Hepatocyte (in vitro differentiated cells): ENCODE results near the gene SORCS2.

ENCODE experiments used
- CTCF ChIP-seq: fragments of 200-600 bp; sonication (generic); IDR thresholded peaks from 2 replicates; pipeline ENCODE4 v1.5.1; 2016; ENCODE audit warnings: antibody characterized with exemption, mild to moderate bottlenecking; ENCODE audit not compliant: poor library complexity
- EZH2 ChIP-seq: fragments of 200-600 bp; sonication (generic); IDR thresholded peaks from 2 replicates; pipeline ENCODE4 v1.6.1; 2016; ENCODE audit warnings: antibody characterized with exemption, mild to moderate bottlenecking, borderline replicate concordance
- EZH2phosphoT487 ChIP-seq: fragments of 200-600 bp; sonication (generic); IDR thresholded peaks from one replicate; pipeline ENCODE4 v1.6.1; 2018; ENCODE audit warnings: antibody characterized with exemption, mild to moderate bottlenecking, low read depth, moderate library complexity; ENCODE audit not compliant: unreplicated experiment, severe bottlenecking

- TF ChIP-seq CTCF = no peak
- no peak for TF ChIP-seq EZH2phosphoT487
- no peak for TF ChIP-seq EZH2
These were observed 426.0 kb downstream of the SORCS2 start for GRCh38 chr4:7618361-7618760.
